K562 (cell line): Measurements from ENCODE around the gene NDUFA3. TPM values are rescaled to one million over a fixed set of nuclear protein-coding genes. Genes with fewer than 3 reads are reported as not detected.

Experiments
- BRF1 ChIP-seq: IDR thresholded peaks from 3 replicates; pipeline ENCODE4 v1.6.1; 2011; ENCODE audit warnings: borderline replicate concordance, mild to moderate bottlenecking; ENCODE audit not compliant: insufficient read length; ENCODE audit errors: extremely low read depth
- CBX1 ChIP-seq: sonication (generic); IDR thresholded peaks from 2 replicates; pipeline ENCODE4 v1.6.1; 2016; ENCODE audit warnings: antibody characterized with exemption, low read depth, mild to moderate bottlenecking
- CHD7 ChIP-seq: fragments of 200-600 bp; sonication (generic); IDR thresholded peaks from one replicate; pipeline ENCODE4 v1.6.1; 2012; ENCODE audit warnings: mild to moderate bottlenecking, low read depth, low read length, inconsistent platforms
- DMBX1 ChIP-seq: fragments of 250-450 bp; sonication (Bioruptor Pico); IDR thresholded peaks from 2 replicates; pipeline ENCODE4 v1.8.0; 2022; ENCODE audit warnings: inconsistent platforms, mild to moderate bottlenecking, moderate library complexity, borderline replicate concordance
- ESRRA ChIP-seq: fragments of 450-650 bp; IDR thresholded peaks from 2 replicates; pipeline ENCODE4 v1.6.1; 2014; ENCODE audit warnings: low read depth, mild to moderate bottlenecking, moderate library complexity, borderline replicate concordance
- EZH2 ChIP-seq: IDR thresholded peaks from 2 replicates; pipeline ENCODE4 v1.6.1; 2012; ENCODE audit warnings: low read depth, mild to moderate bottlenecking, inconsistent platforms, low read length, borderline replicate concordance
- HNRNPUL1 ChIP-seq: fragments of 200-400 bp; formaldehyde crosslinking; IDR thresholded peaks from 2 replicates; pipeline ENCODE4 v1.6.1; 2017; ENCODE audit warnings: low read length
- LEF1 ChIP-seq: fragments of 450-650 bp; IDR thresholded peaks from 2 replicates; pipeline ENCODE4 v1.6.1; 2016; ENCODE audit warnings: mild to moderate bottlenecking
- SMAD2 ChIP-seq: fragments of 150-350 bp; IDR thresholded peaks from 2 replicates; pipeline ENCODE4 v1.6.1; 2014; ENCODE audit warnings: low read depth, mild to moderate bottlenecking, low read length
- SRSF9 ChIP-seq: fragments of 200-400 bp; formaldehyde crosslinking; IDR thresholded peaks from 2 replicates; pipeline ENCODE4 v1.6.1; 2017; ENCODE audit warnings: low read depth, low read length, borderline replicate concordance
- STAT5B ChIP-seq: fragments of 250-450 bp; sonication (Bioruptor Pico); IDR thresholded peaks from 2 replicates; pipeline ENCODE4 v1.8.0; 2021; ENCODE audit warnings: mild to moderate bottlenecking, inconsistent platforms
- TCFL5 ChIP-seq: fragments of 250-450 bp; sonication (Bioruptor Pico); conservative IDR thresholded peaks from 2 replicates; pipeline ENCODE4 v1.6.1; 2021; ENCODE audit warnings: mild to moderate bottlenecking, moderate library complexity, matching md5 sums
- ZFP1 ChIP-seq: fragments of 450-650 bp; formaldehyde crosslinking; IDR thresholded peaks from 2 replicates; pipeline ENCODE4 v1.4.0; 2020; ENCODE audit warnings: mild to moderate bottlenecking, mixed read lengths
- ZNF277 ChIP-seq: fragments of 250-450 bp; sonication (Bioruptor Pico); IDR thresholded peaks from 2 replicates; pipeline ENCODE4 v1.8.0; 2022; ENCODE audit warnings: inconsistent platforms, mild to moderate bottlenecking, moderate library complexity, borderline replicate concordance
- ZNF311 ChIP-seq: fragments of 250-450 bp; sonication (Bioruptor Pico); IDR thresholded peaks from 2 replicates; pipeline ENCODE4 v1.4.0; 2020; ENCODE audit warnings: mild to moderate bottlenecking, moderate library complexity
- polyA plus RNA-seq, 8 experiments: library from polyadenylated mRNA; depleted of rRNA in 4 of 8; stranded (reverse) in 5 of 8; unstranded in 3 of 8; fragments of >200 nt; fragmentation: Nextera tagmentation in 2 of 8; fragmentation: Illumina TruSeq in 1 of 8; extraction: Ambion mirVana in 2 of 8; extraction: Trizol in 1 of 8; gene quantifications; 2 replicates each; pipeline versions ENCODE4 v1.2.1 to v1.2.3, GENCODE V29; 2011 to 2014; ENCODE audit warnings: inconsistent platforms in 1 of 8, missing spikeins in 1 of 8
- total RNA-seq, 7 experiments: library from RNA; depleted of rRNA in 6 of 7; stranded (reverse); fragments of >200 nt in 6 of 7; fragmentation: Illumina TruSeq in 2 of 7; extraction: Trizol in 2 of 7; gene quantifications; 2 replicates each; pipeline versions ENCODE4 v1.2.1 to v1.2.3, GENCODE V29; 2011 to 2021; ENCODE audit warnings: low replicate concordance in 1 of 7

NDUFA3 gene
- total and polyA plus RNA-seq, 9 of the 15 experiments (the other 6 are each of a cell fraction or from before 2014, with no cell fraction given), result 39.2 to 279 (median 138) TPM

- TF ChIP-seq CHD7 (no peak), BRF1 (no peak), SMAD2 (no peak), SRSF9 (no peak), ZNF277 (CRISPR knock-in tag) (no peak), CBX1 (peak; percentile 18; the same call in 1 of the 2 replicates), ZNF311 (CRISPR knock-in tag) (peak; percentile 52; the same call in 1 of the 2 replicates), LEF1 (peak; percentile 30; the same call in 1 of the 2 replicates), TCFL5 (CRISPR knock-in tag) (no peak), ZFP1 (CRISPR knock-in tag) (no peak), DMBX1 (peak; percentile 66; the same call in 1 of the 2 replicates), HNRNPUL1 (no peak), ESRRA (peak; percentile 79), EZH2 (no peak), STAT5B (CRISPR knock-in tag) (no peak)
These were observed 12.7 kb downstream of the NDUFA3 start, which contains the start of the genes PRPF31 and TFPT (continued) for GRCh38 chr19:54115109-54116063.
